ENCODE data around the gene RAB35. TPM values are rescaled to one million over a fixed set of nuclear protein-coding genes. Genes with fewer than 3 reads are reported as not detected.

The RAB35 gene
- total RNA-seq, 5 donors from 2014 or later (not counting 1 experiment from before 2014, with no cell fraction given) = 34.0 to 76.5 (median 60.6) TPM

DNA sequence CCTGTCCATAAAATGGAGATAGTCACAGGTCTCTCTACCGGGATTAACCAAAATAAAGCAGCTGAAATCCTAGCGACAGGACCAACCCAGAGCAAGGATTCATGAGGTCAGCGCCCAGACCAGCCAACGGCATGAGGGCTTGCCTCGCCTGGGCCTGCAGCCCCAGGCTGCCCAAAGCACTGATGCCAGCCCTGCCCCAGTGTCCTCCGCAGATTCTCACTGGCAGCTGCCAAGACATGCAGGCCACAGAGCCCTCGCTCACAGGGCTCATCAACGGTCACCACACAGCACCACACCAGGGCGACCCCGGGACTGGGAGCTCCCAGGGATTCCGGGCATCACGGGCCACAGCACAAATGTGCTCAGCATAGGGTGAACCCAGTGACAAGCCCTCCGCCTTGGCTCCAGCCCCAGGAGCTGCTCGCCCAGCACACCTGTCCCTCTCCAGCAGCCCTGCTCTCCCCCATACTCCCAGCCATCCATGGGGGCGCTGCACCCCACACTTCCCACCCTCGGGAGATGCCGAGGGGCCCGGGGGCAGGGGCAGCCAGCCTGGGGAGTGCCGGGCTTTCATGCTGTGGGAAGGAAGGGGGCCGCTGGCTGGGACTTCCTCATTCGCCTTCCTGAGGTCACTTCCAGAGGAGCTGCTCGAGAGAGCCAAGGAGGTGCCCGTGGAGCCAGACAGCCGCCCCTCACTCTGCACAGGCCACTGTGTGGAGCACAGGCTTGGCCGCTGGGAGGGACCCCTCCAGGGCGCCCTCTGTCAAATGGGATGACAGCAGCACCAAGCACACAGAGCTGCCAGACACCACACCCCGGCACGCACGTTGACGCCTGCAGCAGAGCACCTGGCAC lies 14.1 kb downstream of the RAB35 start:
- no peaks in the 10 kb centered on the region for H3K27me3 ChIP-seq (replicated peaks in 1 of 2; ENCODE audit: control insufficient read depth in 2 of 2, extremely low read depth in 1 of 2, insufficient read depth in 2 of 2, low read length in 1 of 2)
- peak overlapping the region in 1 of 2 donors; percentile 39 for H3K27ac Mint-ChIP-seq
- H3K4me1 ChIP-seq (ENCODE audit: control insufficient read depth in 1 of 2, extremely low read depth in 1 of 2, insufficient read depth in 2 of 2, low read length in 2 of 2) = peaks cover 0 to 40% of the 10 kb centered on the region in 2 experiments
- no peaks in the 10 kb centered on the region for H3K9me3 ChIP-seq
- DNase-seq (no peak), ATAC-seq (replicated peaks in 1 of 4) (peak in 1 of 4 experiments; percentile 15)
- peaks cover 22% of the 10 kb centered on the region for H3K36me3 Mint-ChIP-seq
- ChIA-PET POLR2A (interaction anchor here in 1 of 2 donors (0.5 kb wide), 1 partner anchor 100 kb away, joined by 4 read pairs; no protein-coding TSS in a partner anchor), CTCF (interaction anchor here in 1 of 2 donors (0.6 kb wide), 1 partner anchor 18 kb away, joined by 4 read pairs; no protein-coding TSS in a partner anchor)
- H3K4me3 Mint-ChIP-seq = peak overlapping the region in 1 of 3 donors; percentile 43
- H3K4me1 Mint-ChIP-seq = peaks cover 16 to 43% (median 41%) of the 10 kb centered on the region in 3 donors
- H3K36me3 ChIP-seq (ENCODE audit: control insufficient read depth in 2 of 2, extremely low read depth in 1 of 2, insufficient read depth in 1 of 2, low read length in 1 of 2) = peaks cover 29 to 83% of the 10 kb centered on the region in 2 donors
- no peak overlapping the region for H3K27ac ChIP-seq (ENCODE audit: low read length)
- H3K27me3 Mint-ChIP-seq = no peaks in the 10 kb centered on the region
- no peak overlapping the region for H3K4me3 ChIP-seq (ENCODE audit: control insufficient read depth in 1 of 2, extremely low read depth in 1 of 2, low read length in 1 of 2)
- H3K9me3 Mint-ChIP-seq = no peaks in the 10 kb centered on the region
- 90% methylated on average over 22 of the region's 30 CpGs for WGBS (ENCODE audit: insufficient coverage)

DNA sequence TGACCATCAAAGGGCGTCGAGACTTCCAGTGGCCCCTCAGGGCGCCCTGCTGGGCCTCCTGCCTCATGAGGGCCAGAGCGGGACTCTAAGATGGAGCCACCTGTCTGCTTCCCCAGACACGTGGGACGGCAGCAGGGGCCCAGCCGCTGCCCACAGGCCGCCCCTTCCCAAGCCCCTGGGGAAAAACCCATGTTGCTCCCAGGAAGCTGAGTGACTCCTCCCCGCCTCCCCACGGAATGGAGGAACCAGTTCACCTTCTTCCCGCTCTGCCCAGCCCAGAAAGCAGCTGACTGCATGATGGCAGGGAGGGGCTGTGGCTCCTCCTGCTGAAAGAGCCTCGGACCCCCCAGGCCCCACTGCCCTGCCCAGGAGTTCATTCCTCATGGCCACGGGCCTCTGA lies 14.9 kb downstream of the RAB35 start:
- H3K36me3 Mint-ChIP-seq = peaks cover 22% of the 10 kb centered on the region
- Histone ChIP-seq H3K27ac (ENCODE audit: low read length) (peak overlapping the region; percentile 29), H3K4me3 (ENCODE audit: control insufficient read depth in 1 of 2, extremely low read depth in 1 of 2, low read length in 1 of 2) (no peak overlapping the region), H3K4me1 (ENCODE audit: control insufficient read depth in 1 of 2, extremely low read depth in 1 of 2, insufficient read depth in 2 of 2, low read length in 2 of 2) (peaks cover 0 to 40% of the 10 kb centered on the region in 2 experiments), H3K36me3 (ENCODE audit: control insufficient read depth in 2 of 2, extremely low read depth in 1 of 2, insufficient read depth in 1 of 2, low read length in 1 of 2) (peaks cover 33 to 88% of the 10 kb centered on the region in 2 donors), H3K9me3 (no peaks in the 10 kb centered on the region), H3K27me3 (replicated peaks in 1 of 2; ENCODE audit: control insufficient read depth in 2 of 2, extremely low read depth in 1 of 2, insufficient read depth in 2 of 2, low read length in 1 of 2) (no peaks in the 10 kb centered on the region)
- POLR2A ChIA-PET = interaction anchor here in 1 of 2 donors (1.2 kb wide), 1 partner anchor 9 kb away, joined by 3 read pairs; no protein-coding TSS in a partner anchor
- peak overlapping the region; percentile 43 to 60 (median 50) for H3K4me3 Mint-ChIP-seq
- CTCF ChIA-PET = no interaction called here
- peak overlapping the region; percentile 70 to 82 for H3K27ac Mint-ChIP-seq
- no peaks in the 10 kb centered on the region for H3K9me3 Mint-ChIP-seq
- H3K4me1 Mint-ChIP-seq = peaks cover 16 to 41% (median 38%) of the 10 kb centered on the region in 3 donors
- no peaks in the 10 kb centered on the region for H3K27me3 Mint-ChIP-seq
- no peak for DNase-seq
- ATAC-seq (replicated peaks in 1 of 4) = no peak
- 84% methylated on average over 11 of the region's 13 CpGs for WGBS (ENCODE audit: insufficient coverage)

DNA sequence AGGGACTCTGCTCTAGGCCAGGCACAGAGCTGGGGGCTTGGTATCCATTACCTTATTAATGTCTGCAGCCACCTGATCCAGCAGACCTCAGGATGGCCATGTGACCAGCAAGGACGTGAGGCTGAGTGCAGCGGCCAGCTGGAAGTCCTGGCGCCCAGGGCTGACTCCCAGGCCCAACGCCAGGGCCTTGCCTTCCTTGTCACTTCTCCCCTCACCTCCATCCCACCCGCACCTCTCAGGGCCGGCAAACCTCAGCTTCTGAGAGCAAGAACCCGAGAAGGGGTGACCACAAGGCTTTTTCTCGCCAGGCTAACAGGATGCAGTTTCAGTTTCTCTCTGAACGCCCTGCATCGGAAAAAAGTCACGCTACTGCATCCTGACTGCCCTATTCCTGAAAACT lies 15.4 kb downstream of the RAB35 start:
- CTCF ChIA-PET = no interaction called here
- POLR2A ChIA-PET = interaction anchor here in 1 of 2 donors (1.2 kb wide), 1 partner anchor 9 kb away, joined by 3 read pairs; no protein-coding TSS in a partner anchor
- DNase-seq = no peak
- WGBS (ENCODE audit: insufficient coverage) = 43% methylated on average over 10 of the region's 11 CpGs
- Histone ChIP-seq H3K4me1 (ENCODE audit: control insufficient read depth in 1 of 2, extremely low read depth in 1 of 2, insufficient read depth in 2 of 2, low read length in 2 of 2) (peaks cover 0 to 40% of the 10 kb centered on the region in 2 experiments), H3K4me3 (ENCODE audit: control insufficient read depth in 1 of 2, extremely low read depth in 1 of 2, low read length in 1 of 2) (no peak overlapping the region), H3K27me3 (replicated peaks in 1 of 2; ENCODE audit: control insufficient read depth in 2 of 2, extremely low read depth in 1 of 2, insufficient read depth in 2 of 2, low read length in 1 of 2) (no peaks in the 10 kb centered on the region), H3K36me3 (ENCODE audit: control insufficient read depth in 2 of 2, extremely low read depth in 1 of 2, insufficient read depth in 1 of 2, low read length in 1 of 2) (peaks cover 33 to 90% of the 10 kb centered on the region in 2 donors), H3K9me3 (no peaks in the 10 kb centered on the region), H3K27ac (ENCODE audit: low read length) (peak overlapping the region; percentile 34)
- H3K9me3 Mint-ChIP-seq = no peaks in the 10 kb centered on the region
- H3K36me3 Mint-ChIP-seq = peaks cover 23% of the 10 kb centered on the region
- H3K27me3 Mint-ChIP-seq = no peaks in the 10 kb centered on the region
- H3K4me3 Mint-ChIP-seq = peak overlapping the region; percentile 43 to 60 (median 50)
- peaks cover 11 to 39% (median 36%) of the 10 kb centered on the region in 3 donors for H3K4me1 Mint-ChIP-seq
- H3K27ac Mint-ChIP-seq = peak overlapping the region; percentile 70 to 82
- no peak for ATAC-seq (replicated peaks in 1 of 4)

DNA sequence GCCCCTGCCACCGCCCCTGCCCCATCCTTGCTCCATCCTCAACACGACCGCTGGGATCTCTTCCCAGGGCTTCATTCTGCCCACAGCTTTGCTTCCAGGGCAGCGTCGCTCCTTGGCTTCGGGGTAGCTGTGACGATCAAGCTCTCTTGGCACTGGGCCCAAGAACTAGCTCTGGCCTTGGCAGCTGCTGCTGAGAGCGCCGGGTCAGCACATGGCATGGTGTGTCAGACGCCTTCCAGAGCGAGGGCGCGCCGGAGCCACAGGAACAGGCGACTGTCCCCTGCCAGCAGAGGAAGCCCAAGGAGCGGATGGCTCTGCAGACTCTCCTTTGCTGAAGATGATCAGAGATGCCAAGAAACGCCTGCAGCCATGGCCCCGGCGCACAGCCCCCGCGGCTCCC lies 15.9 kb downstream of the RAB35 start:
- H3K4me3 ChIP-seq (ENCODE audit: control insufficient read depth in 1 of 2, extremely low read depth in 1 of 2, low read length in 1 of 2) = no peak overlapping the region
- ChIA-PET CTCF (no interaction called here), POLR2A (interaction anchor here in 1 of 2 donors (1.2 kb wide), 1 partner anchor 8 kb away, joined by 3 read pairs; no protein-coding TSS in a partner anchor)
- Mint-ChIP-seq H3K36me3 (peaks cover 19% of the 10 kb centered on the region), H3K27ac (peak overlapping the region in 1 of 2 donors; percentile 1), H3K4me1 (peaks cover 6 to 35% (median 32%) of the 10 kb centered on the region in 3 donors), H3K27me3 (no peaks in the 10 kb centered on the region), H3K4me3 (no peak overlapping the region), H3K9me3 (no peaks in the 10 kb centered on the region)
- 96% methylated on average over 17 of the region's 21 CpGs for WGBS (ENCODE audit: insufficient coverage)
- H3K36me3 ChIP-seq (ENCODE audit: control insufficient read depth in 2 of 2, extremely low read depth in 1 of 2, insufficient read depth in 1 of 2, low read length in 1 of 2) = peaks cover 33 to 91% of the 10 kb centered on the region in 2 donors
- H3K4me1 ChIP-seq (ENCODE audit: control insufficient read depth in 1 of 2, extremely low read depth in 1 of 2, insufficient read depth in 2 of 2, low read length in 2 of 2) = peaks cover 0 to 40% of the 10 kb centered on the region in 2 experiments
- no peaks in the 10 kb centered on the region for H3K27me3 ChIP-seq (replicated peaks in 1 of 2; ENCODE audit: control insufficient read depth in 2 of 2, extremely low read depth in 1 of 2, insufficient read depth in 2 of 2, low read length in 1 of 2)
- ATAC-seq (replicated peaks in 1 of 4) = no peak
- peak overlapping the region; percentile 34 for H3K27ac ChIP-seq (ENCODE audit: low read length)
- DNase-seq = no peak
- no peaks in the 10 kb centered on the region for H3K9me3 ChIP-seq

DNA sequence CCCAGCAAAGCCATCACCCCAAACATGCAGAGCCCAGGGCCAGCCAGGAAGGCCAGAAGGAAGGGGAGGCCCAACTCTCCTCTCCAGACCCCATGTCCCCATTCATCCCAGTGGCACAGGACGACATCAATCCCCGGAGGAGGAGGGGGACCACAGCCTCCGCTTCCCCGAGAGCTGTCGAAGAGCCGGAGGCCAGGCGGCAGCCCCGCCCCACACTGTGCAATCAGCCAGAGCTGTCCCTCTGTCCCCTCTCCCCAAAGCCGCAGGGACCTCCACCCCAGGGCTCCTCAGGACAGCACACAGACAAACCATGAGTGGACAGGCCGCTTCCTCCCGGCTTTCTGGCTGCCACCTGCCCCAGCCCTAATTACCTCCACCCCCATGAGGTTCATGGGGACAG lies 16.8 kb downstream of the RAB35 start:
- WGBS (ENCODE audit: insufficient coverage) = 94% methylated on average over 8 of the region's 11 CpGs
- no peak for DNase-seq
- Mint-ChIP-seq H3K4me3 (peak overlapping the region in 1 of 3 donors; percentile 3), H3K4me1 (peaks cover 1 to 30% (median 27%) of the 10 kb centered on the region in 3 donors), H3K27ac (peak overlapping the region in 1 of 2 donors; percentile 58), H3K36me3 (peaks cover 15% of the 10 kb centered on the region), H3K9me3 (no peaks in the 10 kb centered on the region), H3K27me3 (no peaks in the 10 kb centered on the region)
- POLR2A ChIA-PET = no interaction called here
- H3K4me1 ChIP-seq (ENCODE audit: control insufficient read depth in 1 of 2, extremely low read depth in 1 of 2, insufficient read depth in 2 of 2, low read length in 2 of 2) = peaks cover 0 to 40% of the 10 kb centered on the region in 2 experiments
- no peak overlapping the region for H3K4me3 ChIP-seq (ENCODE audit: control insufficient read depth in 1 of 2, extremely low read depth in 1 of 2, low read length in 1 of 2)
- H3K36me3 ChIP-seq (ENCODE audit: control insufficient read depth in 2 of 2, extremely low read depth in 1 of 2, insufficient read depth in 1 of 2, low read length in 1 of 2) = peaks cover 29 to 88% of the 10 kb centered on the region in 2 donors
- ATAC-seq (replicated peaks in 1 of 4) = no peak
- CTCF ChIA-PET = no interaction called here
- no peaks in the 10 kb centered on the region for H3K9me3 ChIP-seq
- no peak overlapping the region for H3K27ac ChIP-seq (ENCODE audit: low read length)
- no peaks in the 10 kb centered on the region for H3K27me3 ChIP-seq (replicated peaks in 1 of 2; ENCODE audit: control insufficient read depth in 2 of 2, extremely low read depth in 1 of 2, insufficient read depth in 2 of 2, low read length in 1 of 2)

DNA sequence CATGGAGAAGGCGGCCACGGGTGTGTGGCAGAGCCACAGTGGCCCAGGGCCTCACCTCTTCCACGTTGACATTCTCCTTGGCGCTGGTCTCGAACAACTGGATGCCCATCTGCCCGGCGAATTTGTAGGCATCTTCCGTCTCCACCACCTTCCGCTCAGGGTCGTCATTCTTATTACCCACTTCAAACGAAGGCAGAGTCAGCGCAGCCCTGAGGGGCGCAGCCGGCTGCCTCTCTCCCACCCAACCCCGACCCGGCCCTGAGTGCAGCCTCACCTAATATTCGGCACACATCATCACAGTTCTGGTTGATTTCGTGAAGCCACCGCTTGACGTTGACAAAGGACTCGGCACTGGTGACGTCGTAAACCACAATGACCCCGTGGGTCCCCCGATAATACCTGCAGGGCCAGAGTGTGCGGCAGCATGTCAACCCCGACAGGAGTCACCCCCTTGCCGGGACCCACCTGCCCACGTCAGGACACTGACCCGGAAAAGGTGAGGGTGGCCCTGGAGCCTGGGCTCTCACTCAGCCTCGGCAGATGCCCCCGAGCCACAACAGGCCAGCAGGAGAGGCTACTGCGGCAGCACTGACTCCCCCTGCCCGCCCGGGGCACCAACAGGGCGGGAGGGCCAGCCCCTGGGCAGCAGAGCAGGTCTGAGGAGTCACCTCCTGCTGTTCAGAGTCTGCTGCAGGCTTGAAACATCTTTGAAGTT lies 17.6 kb downstream of the RAB35 start:
- 95% methylated on average over 35 of the region's 36 CpGs for WGBS (ENCODE audit: insufficient coverage)
- POLR2A ChIA-PET = no interaction called here
- Histone ChIP-seq H3K27me3 (replicated peaks in 1 of 2; ENCODE audit: control insufficient read depth in 2 of 2, extremely low read depth in 1 of 2, insufficient read depth in 2 of 2, low read length in 1 of 2) (no peaks in the 10 kb centered on the region), H3K4me1 (ENCODE audit: control insufficient read depth in 1 of 2, extremely low read depth in 1 of 2, insufficient read depth in 2 of 2, low read length in 2 of 2) (peaks cover 0 to 40% of the 10 kb centered on the region in 2 experiments), H3K36me3 (ENCODE audit: control insufficient read depth in 2 of 2, extremely low read depth in 1 of 2, insufficient read depth in 1 of 2, low read length in 1 of 2) (peaks cover 29 to 81% of the 10 kb centered on the region in 2 donors), H3K27ac (ENCODE audit: low read length) (no peak overlapping the region), H3K4me3 (ENCODE audit: control insufficient read depth in 1 of 2, extremely low read depth in 1 of 2, low read length in 1 of 2) (no peak overlapping the region), H3K9me3 (no peaks in the 10 kb centered on the region)
- Mint-ChIP-seq H3K4me1 (peaks cover 0 to 25% (median 22%) of the 10 kb centered on the region in 3 donors), H3K36me3 (peaks cover 12% of the 10 kb centered on the region), H3K27ac (no peak overlapping the region), H3K4me3 (no peak overlapping the region), H3K9me3 (no peaks in the 10 kb centered on the region), H3K27me3 (no peaks in the 10 kb centered on the region)
- CTCF ChIA-PET = no interaction called here
- DNase-seq (no peak), ATAC-seq (replicated peaks in 1 of 4) (no peak)
